AG09309 (cell line): ENCODE results near the gene RAX.

Experiments
- DNase-seq: peaks from one replicate; pipeline ENCODE4 v3.0.0-alpha.2; 2010; ENCODE audit warnings: low read depth
- H3K4me3 ChIP-seq: 2 replicates; pipeline ENCODE4 v1.5.1; 2011; ENCODE audit warnings: mild to moderate bottlenecking, low read depth, low read length, moderate library complexity; ENCODE audit not compliant: control insufficient read depth
- TF ChIP-seq, protein P1 (sequence below): IDR thresholded peaks from 2 replicates; pipeline ENCODE4 v1.5.1; 2011; ENCODE audit warnings: mild to moderate bottlenecking, low read depth, low read length, inconsistent platforms; ENCODE audit not compliant: insufficient read depth, control insufficient read depth; ENCODE audit errors: missing control alignments

RAX gene

DNA sequence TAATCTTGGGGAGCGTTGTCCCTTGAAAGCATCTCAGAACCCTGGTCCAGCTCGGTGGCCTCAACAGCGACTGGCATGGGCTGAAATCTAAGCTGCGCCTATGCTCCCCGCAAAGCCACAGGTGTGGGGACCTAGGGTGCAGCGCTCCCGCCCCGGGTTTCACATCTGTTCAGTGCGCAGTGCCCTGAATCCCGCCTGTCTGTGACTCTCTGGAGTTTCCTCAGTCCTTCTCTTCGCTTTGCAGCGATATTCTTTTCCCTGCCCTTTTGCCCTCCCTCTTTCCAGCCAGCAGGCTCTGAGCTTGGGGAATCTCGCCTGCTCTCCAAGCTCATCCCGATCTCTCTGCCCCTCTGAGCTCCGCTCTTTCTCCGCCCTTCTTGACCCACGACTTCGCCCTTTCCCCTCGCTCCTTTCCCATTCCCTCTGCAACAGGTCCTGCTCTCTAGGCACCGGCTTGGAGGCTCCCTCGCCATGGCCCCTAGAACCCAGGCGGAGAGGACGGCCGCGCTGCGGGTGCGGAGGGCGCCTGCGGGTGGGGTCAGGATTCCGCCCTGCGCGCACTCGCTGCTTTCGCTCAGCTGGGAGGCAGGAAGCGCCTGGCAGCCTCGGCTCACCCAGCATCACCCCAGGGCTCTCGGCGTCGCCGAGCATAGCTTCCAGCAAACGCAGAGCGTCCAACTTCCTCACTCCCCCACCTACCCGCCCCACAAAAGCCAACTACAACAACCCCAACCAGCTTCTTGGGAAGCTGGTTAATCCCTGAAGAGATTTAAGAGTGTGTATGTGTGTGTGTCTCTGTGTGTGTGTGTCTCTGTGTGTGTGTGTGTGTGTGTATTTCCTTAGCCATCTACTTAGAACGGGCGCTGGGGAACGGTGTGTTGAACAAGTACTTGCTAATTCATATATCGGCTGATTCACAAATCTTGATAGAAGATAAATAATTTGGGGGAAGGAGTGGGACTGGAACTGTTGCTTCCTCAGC, 52.2 kb downstream of the RAX start:
- TF ChIP-seq, protein P1, sequence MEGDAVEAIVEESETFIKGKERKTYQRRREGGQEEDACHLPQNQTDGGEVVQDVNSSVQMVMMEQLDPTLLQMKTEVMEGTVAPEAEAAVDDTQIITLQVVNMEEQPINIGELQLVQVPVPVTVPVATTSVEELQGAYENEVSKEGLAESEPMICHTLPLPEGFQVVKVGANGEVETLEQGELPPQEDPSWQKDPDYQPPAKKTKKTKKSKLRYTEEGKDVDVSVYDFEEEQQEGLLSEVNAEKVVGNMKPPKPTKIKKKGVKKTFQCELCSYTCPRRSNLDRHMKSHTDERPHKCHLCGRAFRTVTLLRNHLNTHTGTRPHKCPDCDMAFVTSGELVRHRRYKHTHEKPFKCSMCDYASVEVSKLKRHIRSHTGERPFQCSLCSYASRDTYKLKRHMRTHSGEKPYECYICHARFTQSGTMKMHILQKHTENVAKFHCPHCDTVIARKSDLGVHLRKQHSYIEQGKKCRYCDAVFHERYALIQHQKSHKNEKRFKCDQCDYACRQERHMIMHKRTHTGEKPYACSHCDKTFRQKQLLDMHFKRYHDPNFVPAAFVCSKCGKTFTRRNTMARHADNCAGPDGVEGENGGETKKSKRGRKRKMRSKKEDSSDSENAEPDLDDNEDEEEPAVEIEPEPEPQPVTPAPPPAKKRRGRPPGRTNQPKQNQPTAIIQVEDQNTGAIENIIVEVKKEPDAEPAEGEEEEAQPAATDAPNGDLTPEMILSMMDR: no peak
- DNase-seq: no peak
- H3K4me3 ChIP-seq: peak overlapping the region; percentile 16

DNA sequence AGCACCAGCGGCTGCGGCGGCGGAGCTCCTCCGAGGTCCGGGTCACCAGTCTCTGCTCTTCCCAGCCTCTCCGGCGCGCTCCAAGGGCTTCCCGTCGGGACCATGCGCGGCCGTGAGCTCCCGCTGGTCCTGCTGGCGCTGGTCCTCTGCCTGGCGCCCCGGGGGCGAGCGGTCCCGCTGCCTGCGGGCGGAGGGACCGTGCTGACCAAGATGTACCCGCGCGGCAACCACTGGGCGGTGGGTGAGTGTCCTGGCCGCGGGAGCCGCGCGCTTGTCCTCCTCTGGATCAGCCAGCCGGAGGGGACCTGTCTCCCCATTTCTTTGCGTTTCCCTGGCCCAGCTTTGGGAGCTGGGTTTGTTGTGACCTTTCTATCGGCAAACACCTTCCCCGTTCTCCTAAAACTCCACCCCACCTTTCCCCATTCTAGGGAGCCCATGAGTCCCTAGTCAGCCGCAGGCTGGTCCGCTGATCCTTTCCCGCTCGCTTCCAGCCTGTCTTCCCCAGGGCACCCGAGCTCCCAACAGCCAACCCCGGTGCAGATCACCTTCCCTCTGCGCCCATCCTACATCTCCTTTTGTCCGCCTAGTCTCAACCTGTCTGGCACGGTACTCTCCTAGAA, 53.0 kb downstream of the RAX start:
- no peak for DNase-seq
- peak overlapping the region; percentile 29 for H3K4me3 ChIP-seq
- TF ChIP-seq, protein P1: no peak

DNA sequence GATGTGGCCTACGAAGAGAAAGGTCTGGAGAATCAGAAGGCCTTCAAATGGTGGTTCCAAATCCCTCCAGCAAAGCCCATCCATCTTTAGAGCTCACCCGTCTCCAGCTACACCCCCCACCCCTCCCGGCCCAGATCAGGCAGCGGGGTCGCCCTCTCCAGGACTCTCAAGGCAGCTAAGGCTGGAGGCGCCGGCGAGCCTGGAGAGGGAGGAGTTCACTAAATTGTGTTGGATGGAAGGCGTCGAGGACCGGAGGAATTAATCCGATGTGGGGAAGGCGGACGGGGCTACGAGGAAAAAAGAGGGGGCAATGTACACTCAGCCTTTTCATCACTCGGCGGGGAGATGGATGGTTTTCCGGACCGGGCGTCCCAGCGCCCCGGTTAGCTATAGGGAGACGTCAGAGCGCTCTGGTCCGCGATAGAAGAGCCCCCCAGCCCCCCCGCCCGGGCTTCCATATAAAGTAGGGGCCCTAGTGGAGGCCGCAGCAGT, 53.5 kb downstream of the RAX start, which contains the start of gene GRP:
Gene GRP (plus strand): TSS at position 487 of the 492 bp plus-strand sequence. CDS start 108 bp downstream, outside the sequence.
- TF ChIP-seq, protein P1: no peak
- H3K4me3 ChIP-seq: peak within 1 kb of the TSS; percentile 29
- no peak for DNase-seq

DNA sequence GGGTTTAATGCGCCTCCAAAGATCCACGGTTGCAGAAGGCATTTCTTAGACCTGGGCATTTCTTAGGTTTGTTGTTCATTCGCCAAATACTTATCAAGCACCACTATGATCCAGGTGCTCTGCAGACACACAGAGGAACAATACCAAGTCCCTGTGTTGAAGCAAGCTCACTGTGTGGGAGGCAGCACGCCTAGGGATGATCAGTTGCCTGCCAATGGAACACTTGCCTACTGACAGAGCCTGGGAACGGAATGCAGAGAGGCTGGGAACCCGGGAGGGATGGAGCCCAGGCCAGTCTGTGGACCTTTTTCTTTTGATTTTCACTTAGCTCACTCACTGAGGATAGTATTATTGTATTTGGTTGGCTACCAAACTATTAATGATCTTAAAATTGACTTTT, 55.2 kb downstream of the RAX start:
- TF ChIP-seq, protein P1: no peak
- DNase-seq: no peak
- H3K4me3 ChIP-seq: no peak overlapping the region
